K562 (cell line): ENCODE measurements around the gene CAMK2G. TPM values are rescaled to one million over a fixed set of nuclear protein-coding genes. Genes with fewer than 3 reads are reported as not detected.

ENCODE experiments used
- BHLHE40 ChIP-seq: IDR thresholded peaks from 2 replicates; pipeline ENCODE4 v1.6.1; 2011; ENCODE audit warnings: low read length, improper control_type of control experiment
- CSDE1 ChIP-seq, 2 experiments: fragments of 450-650 bp; IDR thresholded peaks; 2 replicates each; pipeline ENCODE4 v1.6.1; 2016; ENCODE audit warnings: mild to moderate bottlenecking in 1 of 2
- CTBP1 ChIP-seq: fragments of 450-650 bp; IDR thresholded peaks from 2 replicates; pipeline ENCODE4 v1.6.1; 2016; ENCODE audit warnings: borderline replicate concordance
- HCFC1 ChIP-seq: IDR thresholded peaks from 2 replicates; pipeline ENCODE4 v1.6.1; 2012; ENCODE audit warnings: low read depth, low read length, improper control_type of control experiment
- HDGF ChIP-seq: fragments of 450-650 bp; IDR thresholded peaks from 2 replicates; pipeline ENCODE4 v1.6.1; 2016
- HMBOX1 ChIP-seq: sonication (generic); IDR thresholded peaks from 2 replicates; pipeline ENCODE4 v1.6.1; 2016
- HMGXB4 ChIP-seq: sonication (generic); formaldehyde crosslinking; IDR thresholded peaks from 2 replicates; pipeline ENCODE4 v1.8.1; 2023; ENCODE audit warnings: mild to moderate bottlenecking, missing genetic modification reagents
- JUN ChIP-seq, 2 experiments: sonication (generic) in 1 of 2; formaldehyde crosslinking in 1 of 2; IDR thresholded peaks; 2 replicates each; pipeline versions ENCODE4 v1.6.1 to v1.8.0; 2012 to 2022; ENCODE audit warnings: borderline replicate concordance in 2 of 2, mild to moderate bottlenecking in 2 of 2, improper control_type of control experiment in 1 of 2, low read depth in 1 of 2, low read length in 1 of 2, missing genetic modification reagents in 1 of 2
- L3MBTL2 ChIP-seq: fragments of 450-650 bp; IDR thresholded peaks from 2 replicates; pipeline ENCODE4 v1.6.1; 2016; ENCODE audit warnings: mild to moderate bottlenecking, moderate library complexity
- MAX ChIP-seq: sonication (generic); formaldehyde crosslinking; IDR thresholded peaks from 2 replicates; pipeline ENCODE4 v1.9.0; 2022; ENCODE audit warnings: mild to moderate bottlenecking, missing genetic modification reagents
- MBD2 ChIP-seq: sonication (generic); IDR thresholded peaks from 2 replicates; pipeline ENCODE4 v1.6.1; 2016; ENCODE audit warnings: low read depth, borderline replicate concordance
- RBM25 ChIP-seq: fragments of 200-400 bp; formaldehyde crosslinking; IDR thresholded peaks from 2 replicates; pipeline ENCODE4 v1.6.1; 2018; ENCODE audit warnings: low read length, low read depth, moderate library complexity; ENCODE audit not compliant: severe bottlenecking
- SLC30A9 ChIP-seq: fragments of 250-450 bp; sonication (Bioruptor Pico); IDR thresholded peaks from 2 replicates; pipeline ENCODE4 v1.8.0; 2022; ENCODE audit warnings: mild to moderate bottlenecking, moderate library complexity
- STAG1 ChIP-seq: sonication (generic); formaldehyde crosslinking; IDR thresholded peaks from 2 replicates; pipeline ENCODE4 v1.5.0; 2020; ENCODE audit warnings: missing genetic modification reagents, borderline replicate concordance
- TARDBP ChIP-seq: fragments of 450-650 bp; IDR thresholded peaks from 2 replicates; pipeline ENCODE4 v1.6.1; 2016
- TRIM28 ChIP-seq: fragments of 450-650 bp; IDR thresholded peaks from 2 replicates; pipeline ENCODE4 v1.6.1; 2017
- YY1 ChIP-seq, 3 experiments: IDR thresholded peaks; 2 replicates each; pipeline ENCODE4 v1.6.1; 2011; ENCODE audit warnings: low read length in 2 of 3, mild to moderate bottlenecking in 2 of 3, moderate library complexity in 2 of 3, borderline replicate concordance in 1 of 3, control low read depth in 1 of 3, low read depth in 1 of 3; ENCODE audit not compliant: insufficient read depth in 3 of 3, insufficient replicate concordance in 2 of 3, control insufficient read depth in 1 of 3, insufficient read length in 1 of 3; ENCODE audit errors: extremely low read depth in 1 of 3
- ZBTB7A ChIP-seq: IDR thresholded peaks from 2 replicates; pipeline ENCODE4 v1.6.1; 2011; ENCODE audit warnings: low read depth, mild to moderate bottlenecking, low read length, moderate library complexity, borderline replicate concordance; ENCODE audit not compliant: control insufficient read depth
- ZMIZ1 ChIP-seq, 2 experiments: fragments of 150-350 bp in 1 of 2; IDR thresholded peaks; 2 replicates each; pipeline ENCODE4 v1.6.1; 2012 to 2016; ENCODE audit warnings: low read depth in 2 of 2, low read length in 2 of 2, mild to moderate bottlenecking in 1 of 2, moderate library complexity in 1 of 2
- ZNF165 ChIP-seq: fragments of 250-450 bp; sonication (Bioruptor Pico); IDR thresholded peaks from 2 replicates; pipeline ENCODE4 v1.4.0; 2020; ENCODE audit warnings: borderline replicate concordance
- ZNF707 ChIP-seq: fragments of 250-450 bp; sonication (Bioruptor Pico); conservative IDR thresholded peaks from 2 replicates; pipeline ENCODE4 v1.8.0; 2022; ENCODE audit warnings: inconsistent platforms, mild to moderate bottlenecking, moderate library complexity
- polyA plus RNA-seq, 8 experiments: library from polyadenylated mRNA; depleted of rRNA in 4 of 8; stranded (reverse) in 5 of 8; unstranded in 3 of 8; fragments of >200 nt; fragmentation: Nextera tagmentation in 2 of 8; fragmentation: Illumina TruSeq in 1 of 8; extraction: Ambion mirVana in 2 of 8; extraction: Trizol in 1 of 8; gene quantifications; 2 replicates each; pipeline versions ENCODE4 v1.2.1 to v1.2.3, GENCODE V29; 2011 to 2014; ENCODE audit warnings: inconsistent platforms in 1 of 8, missing spikeins in 1 of 8
- total RNA-seq, 7 experiments: library from RNA; depleted of rRNA in 6 of 7; stranded (reverse); fragments of >200 nt in 6 of 7; fragmentation: Illumina TruSeq in 2 of 7; extraction: Trizol in 2 of 7; gene quantifications; 2 replicates each; pipeline versions ENCODE4 v1.2.1 to v1.2.3, GENCODE V29; 2011 to 2021; ENCODE audit warnings: low replicate concordance in 1 of 7

Gene CAMK2G
- total and polyA plus RNA-seq, 9 of the 15 experiments (the other 6 are each of a cell fraction or from before 2014, with no cell fraction given) = 9.0 to 37.9 (median 32.6) TPM

- peak; percentile 70; the same call in 1 of the 2 replicates for TF ChIP-seq CTBP1
- no peak for TF ChIP-seq YY1 (IDR thresholded peaks at IDR 0.05; ENCODE audit: borderline replicate concordance in 1 of 3, control insufficient read depth in 1 of 3, extremely low read depth in 1 of 3, insufficient read depth in 3 of 3, insufficient read length in 1 of 3, insufficient replicate concordance in 2 of 3, low read depth in 1 of 3, low read length in 2 of 3)
- TF ChIP-seq HMGXB4 (CRISPR knock-in tag) = no peak
- peak; percentile 39; the same call in 1 of the 2 replicates for TF ChIP-seq HCFC1
- no peak for TF ChIP-seq MBD2
- peak; percentile 54; the same call in 1 of the 2 replicates for TF ChIP-seq HDGF
- peak in 1 of 2 experiments; percentile 12; a peak in 1 of 4 replicates for TF ChIP-seq ZMIZ1 (IDR thresholded peaks at IDR 0.05; ENCODE audit: low read depth in 2 of 2, low read length in 2 of 2)
- no peak for TF ChIP-seq L3MBTL2
- no peak for TF ChIP-seq CSDE1 (IDR thresholded peaks at IDR 0.05)
- TF ChIP-seq RBM25 = no peak
- no peak for TF ChIP-seq ZNF707 (CRISPR knock-in tag)
- no peak for TF ChIP-seq ZNF165
- no peak for TF ChIP-seq HMBOX1
- peak; percentile 99 for TF ChIP-seq STAG1
- TF ChIP-seq MAX (CRISPR knock-in tag) = peak; percentile 52; the same call in 1 of the 2 replicates
- TF ChIP-seq SLC30A9 = no peak
- no peak for TF ChIP-seq ZBTB7A
- TF ChIP-seq TRIM28 = no peak
- TF ChIP-seq TARDBP = no peak
- TF ChIP-seq JUN (IDR thresholded peaks at IDR 0.05; ENCODE audit: borderline replicate concordance, low read depth, low read length) = peak; percentile 54; the same call in 1 of the 2 replicates
- no peak for TF ChIP-seq JUN (CRISPR knock-in tag; IDR thresholded peaks at IDR 0.05; ENCODE audit: borderline replicate concordance)
- TF ChIP-seq BHLHE40 = peak; percentile 9; the same call in 1 of the 2 replicates
These were observed 25.4 kb downstream of the CAMK2G start (continued) for GRCh38 chr10:73848821-73849489.
